Uterus (tissue), 2 donors: ENCODE measurements around the gene XKR7.

Experiments used
- POLR2A ChIP-seq, 2 donors: fragments of 450-650 bp; IDR thresholded peaks; one replicate each; pipeline ENCODE4 v1.6.1; 2016; ENCODE audit warnings: antibody characterized with exemption in 2 of 2, mild to moderate bottlenecking in 1 of 2, moderate library complexity in 1 of 2
- TF ChIP-seq, protein P1 (sequence below), 4 experiments: fragments of 200-600 bp in 2 of 4; fragments of 450-650 bp in 2 of 4; sonication (generic) in 2 of 4; IDR thresholded peaks; one replicate each; pipeline ENCODE4 v1.5.1; 2016 to 2019; ENCODE audit warnings: antibody characterized with exemption in 4 of 4, mild to moderate bottlenecking in 2 of 4, moderate library complexity in 1 of 4

DNA sequence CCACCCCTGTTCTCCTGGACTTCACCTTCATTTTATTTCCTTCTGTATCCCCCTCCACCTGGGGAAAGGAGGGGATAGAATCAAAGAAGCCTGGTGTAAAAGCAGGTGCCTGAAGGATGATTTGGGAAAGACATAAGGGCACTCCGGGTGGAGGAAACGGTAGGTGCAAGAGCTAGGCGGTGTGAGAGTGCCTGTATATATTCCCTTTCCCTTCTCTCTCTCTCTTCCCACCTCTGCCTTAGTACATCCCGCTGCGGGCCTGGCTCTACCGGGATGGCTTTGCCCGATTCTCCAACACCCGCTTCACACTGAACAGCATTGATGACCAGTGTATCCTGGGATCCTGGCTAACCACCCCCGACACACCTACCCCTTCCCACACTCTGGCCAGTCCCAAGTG lies 42.3 kb upstream of the XKR7 start:
- TF ChIP-seq, protein P1, sequence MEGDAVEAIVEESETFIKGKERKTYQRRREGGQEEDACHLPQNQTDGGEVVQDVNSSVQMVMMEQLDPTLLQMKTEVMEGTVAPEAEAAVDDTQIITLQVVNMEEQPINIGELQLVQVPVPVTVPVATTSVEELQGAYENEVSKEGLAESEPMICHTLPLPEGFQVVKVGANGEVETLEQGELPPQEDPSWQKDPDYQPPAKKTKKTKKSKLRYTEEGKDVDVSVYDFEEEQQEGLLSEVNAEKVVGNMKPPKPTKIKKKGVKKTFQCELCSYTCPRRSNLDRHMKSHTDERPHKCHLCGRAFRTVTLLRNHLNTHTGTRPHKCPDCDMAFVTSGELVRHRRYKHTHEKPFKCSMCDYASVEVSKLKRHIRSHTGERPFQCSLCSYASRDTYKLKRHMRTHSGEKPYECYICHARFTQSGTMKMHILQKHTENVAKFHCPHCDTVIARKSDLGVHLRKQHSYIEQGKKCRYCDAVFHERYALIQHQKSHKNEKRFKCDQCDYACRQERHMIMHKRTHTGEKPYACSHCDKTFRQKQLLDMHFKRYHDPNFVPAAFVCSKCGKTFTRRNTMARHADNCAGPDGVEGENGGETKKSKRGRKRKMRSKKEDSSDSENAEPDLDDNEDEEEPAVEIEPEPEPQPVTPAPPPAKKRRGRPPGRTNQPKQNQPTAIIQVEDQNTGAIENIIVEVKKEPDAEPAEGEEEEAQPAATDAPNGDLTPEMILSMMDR (IDR thresholded peaks at IDR 0.05), result no peak
- TF ChIP-seq POLR2A (IDR thresholded peaks at IDR 0.05), result no peak
